SK-N-SH (cell line): ENCODE results near the gene NPAS3.

Experiments
- ELF1 ChIP-seq: IDR thresholded peaks from 2 replicates; pipeline ENCODE4 v1.4.0; 2012
- JUND ChIP-seq: IDR thresholded peaks from 2 replicates; pipeline ENCODE4 v1.4.0; 2012

- no peak for TF ChIP-seq JUND
- no peak for TF ChIP-seq ELF1
Observed at GRCh38 chr14:33377596-33378390, 439.1 kb downstream of the NPAS3 start.
